ENCODE data around the gene CTDSP2. TPM values are rescaled to one million over a fixed set of nuclear protein-coding genes. Genes with fewer than 3 reads are reported as not detected.

Gene CTDSP2
- total and polyA plus RNA-seq, 8 donors = 28.4 to 152 (median 73.9) TPM

- Histone ChIP-seq H3K27ac (no peak overlapping the region), H3K9me3 (no peaks in the 10 kb centered on the region), H3K36me3 (peaks cover 43 to 99% (median 92%) of the 10 kb centered on the region in 4 donors), H3K4me1 (peaks cover 0 to 8% (median 2%) of the 10 kb centered on the region in 4 donors), H3K4me3 (no peak overlapping the region), H3K27me3 (no peaks in the 10 kb centered on the region)
- no peak for DNase-seq
- WGBS, 5 donors = 88 to 100% (median 94%) methylated on average over 1 of the region's 1 CpG
- intact Hi-C loops (cut with DNase I; ENCODE audit: low total_unique reads) = no loop called here
- TF ChIP-seq EP300 (IDR thresholded peaks at IDR 0.05) (no peak), POLR2A (IDR thresholded peaks at IDR 0.05) (no peak), CTCF (IDR thresholded peaks at IDR 0.05) (no peak)
These were observed 43.9 kb downstream of the CTDSP2 start for GRCh38 chr12:57802607-57803006.

- WGBS, 5 donors = 94 to 98% (median 97%) methylated on average over 3 of the region's 3 CpGs
- DNase-seq = no peak
- Histone ChIP-seq H3K36me3 (peaks cover 41 to 99% (median 92%) of the 10 kb centered on the region in 4 donors), H3K4me1 (peaks cover 0 to 8% (median 2%) of the 10 kb centered on the region in 4 donors), H3K9me3 (no peaks in the 10 kb centered on the region), H3K4me3 (no peak overlapping the region), H3K27me3 (no peaks in the 10 kb centered on the region), H3K27ac (no peak overlapping the region)
- TF ChIP-seq CTCF (IDR thresholded peaks at IDR 0.05) = no peak
- intact Hi-C loops (cut with DNase I; ENCODE audit: low total_unique reads) = no loop called here
These were observed 45.6 kb downstream of the CTDSP2 start for GRCh38 chr12:57800965-57801364.

- Histone ChIP-seq H3K9me3 (no peaks in the 10 kb centered on the region), H3K4me3 (no peak overlapping the region), H3K27ac (no peak overlapping the region), H3K4me1 (no peaks in the 10 kb centered on the region), H3K27me3 (no peaks in the 10 kb centered on the region), H3K36me3 (peaks cover 59 to 100% (median 98%) of the 10 kb centered on the region in 4 donors)
- 86 to 97% (median 93%) methylated on average over 1 of the region's 1 CpG for WGBS, 5 donors
- DNase-seq = no peak
- TF ChIP-seq CTCF (IDR thresholded peaks at IDR 0.05) (no peak), POLR2AphosphoS5 (IDR thresholded peaks at IDR 0.05) (no peak), EP300 (IDR thresholded peaks at IDR 0.05) (no peak), POLR2A (IDR thresholded peaks at IDR 0.05) (no peak)
- intact Hi-C loops (cut with DNase I; ENCODE audit: low total_unique reads) = no loop called here
These were observed 48.6 kb downstream of the CTDSP2 start for GRCh38 chr12:57797933-57798332.

GRCh38 chr12:57796996-57797395 lies 49.5 kb downstream of the CTDSP2 start:
- no peak for DNase-seq
- 90 to 100% (median 97%) methylated on average over 1 of the region's 1 CpG for WGBS, 5 donors
- TF ChIP-seq EP300 (IDR thresholded peaks at IDR 0.05) (no peak), CTCF (IDR thresholded peaks at IDR 0.05) (no peak), POLR2AphosphoS5 (IDR thresholded peaks at IDR 0.05) (no peak), POLR2A (IDR thresholded peaks at IDR 0.05) (no peak)
- Histone ChIP-seq H3K27me3 (no peaks in the 10 kb centered on the region), H3K9me3 (no peaks in the 10 kb centered on the region), H3K36me3 (peaks cover 63 to 100% (median 98%) of the 10 kb centered on the region in 4 donors), H3K27ac (no peak overlapping the region), H3K4me3 (no peak overlapping the region), H3K4me1 (no peaks in the 10 kb centered on the region)
- intact Hi-C loops (cut with DNase I; ENCODE audit: low total_unique reads) = no loop called here

All from stomach (tissue), 9 donors.